Stimulated activated CD8-positive, alpha-beta memory T cell treated with anti-CD3 and anti-CD28 coated beads, Interleukin-12 subunit alpha, Interleukin-12 subunit beta, amount 100 ng/mL, for 1 hour (primary cell): ENCODE data around the gene SMIM22.

Experiments
- DNase-seq: peaks from one replicate; pipeline ENCODE4 v3.0.0-alpha.2; 2020; ENCODE audit warnings: low read depth

Gene SMIM22

DNA sequence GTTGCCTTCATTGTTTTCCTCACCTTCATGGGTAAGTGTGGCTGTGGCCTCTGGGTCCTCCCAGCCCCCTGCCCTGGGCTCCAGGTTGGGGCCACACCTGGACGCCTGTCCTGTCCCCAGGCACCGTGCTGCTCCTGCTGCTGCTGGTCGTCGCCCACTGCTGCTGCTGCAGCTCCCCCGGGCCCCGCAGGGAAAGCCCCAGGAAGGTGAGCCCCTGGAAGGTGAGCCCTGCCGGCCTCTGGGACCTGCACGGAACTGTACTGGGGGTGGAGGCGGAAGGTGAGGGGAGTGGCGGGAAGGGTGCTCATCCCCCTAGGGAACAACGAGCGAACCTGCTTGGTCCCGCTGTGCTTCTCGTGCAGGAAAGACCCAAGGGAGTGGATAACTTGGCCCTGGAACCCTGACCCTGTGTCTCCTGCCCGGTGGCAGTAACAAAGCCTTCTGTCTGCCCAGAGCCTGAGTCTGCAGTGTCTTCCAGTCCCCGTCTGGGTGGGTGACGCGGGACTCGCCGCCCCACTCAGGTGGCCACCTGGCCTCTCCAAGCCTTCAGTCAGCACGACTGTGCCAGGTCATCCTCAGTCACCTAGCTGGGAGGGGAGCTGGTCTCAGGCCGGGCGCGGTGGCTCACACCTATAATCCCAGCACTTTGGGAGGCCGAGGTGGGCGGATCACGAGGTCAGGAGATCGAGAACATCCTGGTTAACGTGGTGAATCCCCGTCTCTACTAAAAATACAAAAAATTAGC lies 831 bp downstream of the SMIM22 start:
- no peak for DNase-seq

DNA sequence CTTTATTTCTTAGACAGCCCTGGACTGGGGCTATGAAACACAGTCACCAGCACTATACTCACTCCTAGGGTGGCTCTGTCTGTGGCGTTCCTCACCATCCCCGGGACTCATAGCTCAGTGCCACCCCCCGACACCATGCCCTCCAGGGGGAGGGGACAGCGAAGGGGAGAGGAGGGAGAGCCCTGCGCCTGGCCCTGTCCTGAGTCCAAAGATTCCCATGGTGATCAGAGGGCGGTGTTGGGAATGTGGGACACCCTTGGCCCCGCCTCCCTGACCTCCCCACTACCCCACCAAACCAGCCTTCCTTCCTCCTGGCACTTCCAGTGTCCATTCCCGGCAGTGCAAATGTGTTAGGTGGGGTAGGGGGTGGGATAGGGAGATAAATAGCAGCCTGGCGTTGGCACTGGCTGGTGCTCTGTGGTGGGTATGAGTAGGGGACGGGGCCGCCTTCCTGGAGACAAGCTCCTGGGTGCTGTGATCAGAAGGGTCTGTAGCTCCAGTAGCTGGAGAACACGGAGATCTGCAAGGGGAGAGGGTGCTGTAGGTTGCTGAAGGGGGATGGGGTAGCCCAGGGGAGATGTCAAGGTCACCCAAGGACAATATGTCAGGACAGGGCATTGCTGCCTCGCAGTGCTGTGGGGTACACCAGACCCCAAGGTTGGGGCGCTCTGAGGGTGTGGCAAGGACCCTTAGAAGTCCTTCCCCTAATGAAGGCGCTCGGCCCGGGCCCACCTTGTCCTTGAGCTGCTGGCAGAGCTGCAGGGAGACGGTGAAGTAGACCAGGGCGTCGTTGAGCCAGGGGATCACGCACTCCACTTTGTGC lies 2.0 kb downstream of the SMIM22 start:
- DNase-seq: no peak

DNA sequence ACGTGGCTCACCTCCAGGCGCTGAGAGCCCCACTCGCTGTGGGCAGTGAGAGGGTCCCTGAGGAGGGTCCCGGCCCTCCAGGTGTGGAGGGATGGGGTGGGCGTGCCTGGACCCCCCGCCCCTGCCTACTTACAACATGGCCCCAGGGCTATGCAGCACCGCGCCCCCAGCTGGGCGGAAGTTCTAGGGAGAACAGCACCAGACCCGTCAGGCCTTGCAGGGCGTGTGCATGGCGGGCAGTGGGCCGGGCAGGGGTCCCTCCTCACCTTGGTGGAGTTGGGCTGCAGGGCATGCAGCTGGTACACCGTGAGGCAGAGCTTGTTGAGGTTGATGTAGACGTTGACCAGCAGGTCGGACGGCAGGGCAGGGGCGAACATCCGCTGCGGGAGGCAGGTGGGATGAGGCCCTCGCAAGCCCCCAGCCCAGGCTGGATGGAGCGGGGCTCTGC lies 2.7 kb downstream of the SMIM22 start:
- DNase-seq: no peak

DNA sequence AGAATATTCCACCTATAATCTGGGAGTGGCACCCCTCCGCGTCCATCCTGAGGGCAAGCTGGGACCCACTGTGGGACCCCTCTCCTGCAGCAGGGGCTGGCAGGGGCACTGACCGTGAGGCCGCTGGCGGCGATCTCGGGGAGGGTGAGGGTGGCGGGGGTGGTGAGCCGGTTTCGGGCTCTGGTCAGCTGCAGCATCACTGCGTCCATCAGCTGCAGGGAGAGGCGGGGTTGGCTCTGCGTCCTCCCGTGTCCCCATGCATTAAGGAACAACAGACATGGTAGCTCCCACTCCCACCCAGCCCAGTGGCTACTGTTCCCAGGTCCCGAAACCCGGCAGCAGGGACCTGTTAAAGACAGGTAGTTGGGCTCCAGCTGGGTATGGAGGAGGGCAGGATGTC lies 3.3 kb downstream of the SMIM22 start:
- DNase-seq: no peak

DNA sequence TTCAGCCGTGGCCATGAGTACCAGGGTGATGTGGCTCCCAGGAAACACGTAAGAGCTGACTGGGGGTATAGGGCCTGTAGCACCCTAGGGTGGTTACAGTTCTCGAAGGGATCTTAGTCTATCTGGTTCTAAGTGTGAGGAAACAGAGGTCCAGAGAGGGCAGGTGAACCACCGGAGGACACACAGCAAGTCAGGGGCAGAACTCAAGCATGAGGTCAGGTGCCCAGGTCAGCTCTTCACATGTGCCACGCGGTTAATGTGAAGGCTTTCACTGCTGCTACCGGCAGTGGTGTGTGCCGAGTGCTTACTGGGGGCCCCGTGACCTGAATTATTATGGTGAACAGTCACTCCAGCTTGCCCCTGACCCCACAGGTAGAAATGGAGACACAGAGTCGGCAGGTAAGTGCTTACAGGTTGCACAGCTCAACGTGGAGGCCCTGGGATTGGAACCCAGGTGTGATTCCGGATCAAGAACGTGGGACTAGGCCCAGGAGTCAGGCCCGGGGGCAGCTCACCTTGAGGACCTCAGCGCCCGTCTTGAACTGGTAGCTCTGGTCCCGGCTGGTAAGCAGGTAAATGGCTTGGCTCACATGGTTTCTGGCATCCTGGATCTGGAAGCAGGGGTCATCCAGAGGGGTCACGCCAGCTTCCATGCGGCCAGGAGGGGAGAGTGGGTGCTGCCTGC lies 4.1 kb downstream of the SMIM22 start:
- no peak for DNase-seq

DNA sequence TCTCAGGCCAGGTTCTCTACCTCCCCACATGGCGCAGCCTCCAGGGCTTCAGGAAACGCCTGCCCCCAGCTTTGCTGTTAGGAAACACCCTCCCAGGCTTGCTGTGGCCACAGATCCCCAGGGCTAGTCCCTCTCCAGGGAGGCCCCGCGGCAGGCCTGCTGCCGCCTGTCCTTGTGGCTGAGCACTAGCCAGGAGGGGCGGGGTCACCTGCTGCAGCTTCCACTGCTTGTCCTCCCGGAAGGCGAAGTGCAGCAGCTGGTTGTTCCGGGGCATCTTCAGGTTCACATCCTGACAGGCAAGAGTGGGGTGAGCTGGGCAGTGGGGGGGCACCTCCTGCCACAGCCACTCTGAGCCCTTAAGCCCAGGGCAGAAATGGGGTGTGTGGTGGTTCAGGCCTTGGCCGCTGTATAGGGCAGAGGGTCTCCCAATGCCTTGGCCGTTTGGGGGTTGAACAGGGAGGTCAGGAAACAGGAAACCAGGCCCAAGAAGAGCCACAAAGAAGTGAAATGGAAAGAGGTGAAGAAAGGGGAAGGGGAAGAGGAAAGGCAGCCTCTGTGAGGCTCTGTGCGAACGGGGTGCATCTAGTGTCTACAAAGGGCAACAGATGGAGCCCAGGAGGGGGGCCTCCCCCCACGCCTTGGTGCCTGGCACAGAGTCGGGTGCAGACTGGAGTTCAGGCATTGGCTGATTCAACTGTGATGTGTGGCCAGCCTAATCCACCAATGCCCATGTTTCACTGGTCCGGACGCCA lies 5.3 kb downstream of the SMIM22 start:
- DNase-seq: no peak

DNA sequence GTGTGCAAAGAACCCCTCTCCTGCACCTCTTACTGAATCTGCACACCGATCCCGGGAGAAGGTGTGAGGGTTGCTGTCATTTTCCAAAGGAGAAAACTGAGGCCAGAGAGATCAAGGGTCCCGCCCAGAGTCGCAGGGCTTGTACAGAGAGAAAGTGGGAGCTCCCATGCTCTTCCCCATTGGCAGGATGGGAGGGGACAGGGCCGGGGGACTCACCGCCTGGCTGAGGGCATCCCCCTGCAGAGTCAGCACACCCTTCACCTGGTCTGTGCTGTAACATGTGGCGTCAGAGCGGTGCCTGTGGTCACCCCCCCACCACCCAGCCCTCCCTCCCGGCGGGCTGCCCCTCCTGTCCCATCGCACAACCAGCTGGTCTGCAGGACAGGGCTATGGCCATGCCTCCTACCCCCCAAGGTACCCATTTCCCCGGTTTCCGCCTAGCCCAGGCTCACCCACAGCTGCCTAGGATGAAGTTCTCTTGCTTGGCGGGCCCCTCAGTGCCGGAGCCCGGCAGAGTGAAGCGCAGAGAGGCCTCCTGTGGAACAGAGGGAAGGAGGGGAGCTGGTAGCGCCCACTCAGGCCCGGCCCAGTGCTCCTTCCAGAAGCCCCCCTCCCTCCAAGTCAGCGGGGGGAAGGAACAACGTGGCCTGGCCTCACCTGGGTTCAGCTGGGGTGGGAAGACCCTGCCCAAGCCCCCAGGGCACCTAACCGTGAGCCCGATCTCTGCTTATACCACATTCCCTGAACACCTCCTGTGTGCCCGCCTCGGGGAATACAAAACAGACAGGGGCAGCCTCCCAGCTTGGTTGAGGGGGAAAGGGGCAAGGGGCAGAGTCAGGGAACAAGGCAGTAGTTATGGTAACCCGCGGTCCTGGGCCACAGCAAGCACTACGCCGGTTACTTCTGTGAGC lies 6.1 kb downstream of the SMIM22 start:
- DNase-seq: no peak

DNA sequence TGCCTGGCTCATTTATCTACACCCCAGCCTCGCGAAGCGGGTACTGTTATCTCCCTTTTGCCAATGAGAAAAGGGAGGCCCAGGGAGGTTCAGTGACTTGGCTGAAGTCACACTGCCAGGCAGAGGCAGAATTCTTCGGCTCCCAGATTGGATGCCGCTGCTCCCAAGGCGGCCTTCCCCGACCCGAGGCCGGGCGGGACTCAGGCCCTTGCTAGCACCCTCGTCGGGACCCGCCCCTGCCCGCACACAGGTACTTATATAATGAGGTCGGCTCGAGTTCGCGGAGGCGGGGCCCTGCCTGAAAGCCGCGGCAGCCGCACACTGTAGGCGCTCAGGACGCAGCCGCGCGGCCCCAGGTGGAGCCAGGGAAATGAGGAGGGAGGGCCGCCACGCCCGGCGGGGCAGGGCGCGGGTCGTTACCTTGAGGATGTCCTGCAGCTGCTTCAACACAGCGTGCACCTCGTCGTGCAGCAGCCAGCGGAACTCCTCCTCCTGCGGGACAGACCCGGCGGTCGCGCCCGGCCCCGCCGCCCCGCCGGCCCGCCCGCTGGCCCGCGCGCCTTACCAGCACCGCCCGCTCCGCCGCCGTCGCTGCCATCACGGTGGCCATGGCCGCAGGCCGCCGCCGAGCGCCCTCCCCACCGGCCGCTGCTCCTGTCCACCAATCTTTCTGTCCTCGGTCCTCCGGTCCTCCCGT lies 6.9 kb downstream of the SMIM22 start, which contains the start of gene ROGDI:
Gene ROGDI (minus strand): TSS at position 672 of the 697 bp plus-strand sequence. CDS start 62 bp downstream, at position 610.
- DNase-seq: peak; percentile 53

DNA sequence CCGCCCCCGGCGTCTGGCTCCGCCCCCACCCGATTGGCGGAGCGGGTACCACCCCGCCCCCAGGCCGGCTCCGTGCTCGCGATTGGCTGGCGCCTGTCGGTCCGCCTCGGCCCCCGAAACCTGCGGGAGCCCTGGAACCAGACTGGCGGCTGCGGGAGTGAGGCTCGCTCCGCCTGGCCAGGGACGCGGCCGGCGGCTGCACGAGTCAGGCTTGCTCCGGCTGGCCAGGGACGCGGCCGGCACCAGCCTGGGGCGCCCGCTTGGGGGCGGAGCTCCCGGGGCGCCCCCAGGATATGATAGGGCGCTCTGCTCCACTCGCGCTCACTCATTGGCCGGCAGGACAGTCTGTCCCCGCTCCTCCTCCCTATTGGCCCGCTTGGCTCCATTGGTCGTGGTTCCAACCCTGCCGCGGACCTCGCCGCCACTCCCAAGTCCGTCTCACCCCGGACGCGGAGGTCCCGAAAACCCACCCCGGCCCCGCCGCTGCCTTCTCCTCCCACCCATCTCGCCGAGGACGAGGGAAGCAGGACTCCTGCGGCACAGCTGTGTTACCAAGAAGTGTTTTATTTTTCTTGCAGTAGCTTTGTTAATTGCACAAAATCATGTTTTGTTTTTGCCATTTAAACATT lies 7.6 kb downstream of the SMIM22 start:
- peak; percentile 77 for DNase-seq

DNA sequence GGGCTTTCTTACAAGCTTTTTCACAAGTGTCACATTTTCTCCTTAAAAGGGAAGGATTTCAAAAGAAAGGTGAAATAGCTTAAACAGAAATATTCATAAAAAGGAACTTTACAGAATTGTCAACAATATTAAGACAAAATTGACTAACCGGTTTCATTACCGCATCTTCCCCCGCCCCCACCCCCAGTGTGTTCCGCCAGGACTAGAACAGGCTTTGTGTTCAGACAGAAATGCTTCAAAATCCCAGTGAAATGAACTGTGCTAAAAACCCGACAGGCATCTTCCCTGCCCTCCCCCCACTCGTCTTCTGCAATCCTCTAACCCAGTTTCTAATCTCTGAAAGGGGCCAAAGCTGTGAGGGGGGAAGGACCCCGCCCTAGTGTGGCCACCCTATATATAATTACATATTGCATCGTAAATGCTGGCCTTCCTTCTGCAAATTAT lies 8.3 kb downstream of the SMIM22 start:
- DNase-seq: no peak

DNA sequence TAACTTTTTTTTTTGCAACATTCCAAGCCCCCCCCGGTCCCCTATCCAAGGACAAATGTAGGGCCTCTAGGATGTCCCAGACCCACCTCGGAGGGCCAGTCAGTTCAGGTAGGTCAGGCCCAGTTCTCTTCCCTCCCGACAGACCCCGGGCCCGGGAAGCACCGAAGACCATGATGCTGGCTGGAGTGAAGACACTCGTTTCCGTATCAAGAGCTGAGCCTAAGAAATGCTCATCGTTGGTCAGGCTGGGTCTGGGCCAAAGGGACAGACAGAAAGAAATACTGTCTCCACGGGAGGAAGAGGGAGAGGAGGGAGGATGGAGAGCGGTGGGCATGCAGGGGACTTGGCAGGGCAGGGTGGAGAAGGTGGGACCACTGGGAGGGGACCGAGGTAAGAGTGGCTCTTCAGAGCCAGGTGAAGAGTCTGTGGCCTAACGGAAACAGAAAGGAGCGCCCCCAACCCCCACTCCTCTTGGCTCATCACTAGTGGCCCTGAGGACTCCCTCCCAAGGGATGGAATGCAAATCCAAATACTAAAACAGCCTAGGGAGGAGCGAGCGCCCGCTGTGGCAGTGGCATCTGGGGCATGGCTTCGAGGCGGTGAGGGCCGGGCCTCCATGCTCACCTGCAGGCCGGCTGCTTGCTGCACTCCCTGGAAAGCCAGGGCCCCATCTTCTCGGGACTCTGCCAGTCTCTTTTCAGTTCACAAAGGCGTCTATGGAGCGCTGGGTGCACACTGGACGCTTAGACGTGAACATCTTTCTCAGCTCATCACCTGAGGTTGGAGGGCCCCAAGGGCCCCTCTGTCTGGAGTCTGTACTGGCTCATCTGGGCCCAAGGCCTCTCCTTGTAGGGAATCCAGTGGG lies 9.0 kb downstream of the SMIM22 start:
- no peak for DNase-seq

DNA sequence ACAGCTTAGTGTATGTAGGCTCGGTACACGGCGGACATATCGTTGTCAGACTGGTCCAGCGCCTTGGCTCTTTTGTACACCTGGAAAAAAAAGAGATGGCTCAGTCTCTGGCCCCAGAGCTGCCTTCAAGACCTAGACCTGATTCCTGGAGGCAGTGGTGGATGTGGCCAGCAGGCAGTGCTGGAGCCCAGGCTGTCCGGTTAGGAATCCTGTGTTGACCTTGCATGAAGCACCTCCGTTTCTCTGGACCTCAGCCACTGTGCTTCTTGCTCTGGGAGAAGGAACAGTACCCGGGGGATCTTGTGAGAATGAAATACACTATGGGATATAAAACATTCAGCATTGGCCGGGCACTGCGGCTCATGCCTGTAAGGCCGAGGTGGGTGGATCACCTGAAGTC lies 10.1 kb downstream of the SMIM22 start:
- no peak for DNase-seq

DNA sequence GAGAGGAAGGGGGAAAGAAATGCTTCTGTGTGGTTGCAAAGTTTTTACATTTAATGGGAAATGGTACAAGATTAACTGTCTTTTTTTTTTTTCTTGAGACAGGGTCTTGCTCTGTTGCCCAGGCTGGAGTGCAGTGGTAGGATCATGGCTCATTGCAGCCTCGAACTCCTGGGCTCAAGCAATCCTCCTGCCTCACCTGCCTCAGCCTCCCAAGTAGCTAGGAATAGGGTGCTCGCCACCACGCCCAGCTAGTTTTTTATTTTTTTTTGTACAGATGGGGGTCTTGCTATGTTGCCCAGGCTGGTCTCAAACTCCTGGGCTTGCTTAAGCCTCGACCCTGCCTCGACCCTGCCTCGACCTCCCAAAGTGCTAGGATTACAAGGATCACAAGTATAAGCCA lies 11.1 kb downstream of the SMIM22 start:
- DNase-seq: no peak

DNA sequence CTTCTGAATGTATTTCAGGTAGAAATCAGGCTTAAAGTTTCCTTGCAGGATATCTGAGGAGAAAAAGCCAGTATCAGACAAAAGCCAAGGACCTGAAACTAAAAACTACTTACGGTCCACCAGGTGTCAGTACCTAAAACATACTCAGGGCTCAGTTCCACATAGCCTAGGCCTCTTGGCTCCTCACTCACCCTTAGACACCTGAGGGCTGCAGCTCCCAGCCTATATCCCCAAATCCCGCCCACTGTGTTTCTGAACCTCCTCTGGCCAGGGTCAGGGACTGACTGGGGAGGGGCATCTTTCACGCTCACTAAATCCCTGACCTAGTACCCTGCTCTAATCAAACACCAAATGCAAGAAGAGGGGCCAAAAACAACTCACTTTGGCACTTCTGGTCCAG lies 16.1 kb downstream of the SMIM22 start:
- DNase-seq: no peak

DNA sequence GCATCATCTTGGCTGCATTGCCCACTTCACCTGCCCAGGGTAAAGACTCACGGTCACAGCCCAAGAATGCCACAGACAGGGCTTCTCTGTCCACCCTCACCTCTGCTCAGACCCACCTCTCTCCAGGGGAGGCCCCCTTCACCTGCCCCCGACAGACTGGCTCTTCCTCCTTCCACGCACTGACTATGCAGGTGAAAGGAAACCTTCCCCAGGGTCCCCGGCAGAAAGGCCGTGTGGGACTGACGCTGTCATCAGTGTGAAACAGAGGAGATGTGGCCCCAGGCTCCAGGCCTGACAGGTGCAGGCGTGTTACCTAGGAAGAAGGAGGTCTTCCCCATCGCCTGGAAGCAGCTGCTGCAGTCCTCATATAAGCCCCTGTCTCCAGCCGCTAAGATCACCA lies 16.6 kb downstream of the SMIM22 start:
- DNase-seq: no peak

DNA sequence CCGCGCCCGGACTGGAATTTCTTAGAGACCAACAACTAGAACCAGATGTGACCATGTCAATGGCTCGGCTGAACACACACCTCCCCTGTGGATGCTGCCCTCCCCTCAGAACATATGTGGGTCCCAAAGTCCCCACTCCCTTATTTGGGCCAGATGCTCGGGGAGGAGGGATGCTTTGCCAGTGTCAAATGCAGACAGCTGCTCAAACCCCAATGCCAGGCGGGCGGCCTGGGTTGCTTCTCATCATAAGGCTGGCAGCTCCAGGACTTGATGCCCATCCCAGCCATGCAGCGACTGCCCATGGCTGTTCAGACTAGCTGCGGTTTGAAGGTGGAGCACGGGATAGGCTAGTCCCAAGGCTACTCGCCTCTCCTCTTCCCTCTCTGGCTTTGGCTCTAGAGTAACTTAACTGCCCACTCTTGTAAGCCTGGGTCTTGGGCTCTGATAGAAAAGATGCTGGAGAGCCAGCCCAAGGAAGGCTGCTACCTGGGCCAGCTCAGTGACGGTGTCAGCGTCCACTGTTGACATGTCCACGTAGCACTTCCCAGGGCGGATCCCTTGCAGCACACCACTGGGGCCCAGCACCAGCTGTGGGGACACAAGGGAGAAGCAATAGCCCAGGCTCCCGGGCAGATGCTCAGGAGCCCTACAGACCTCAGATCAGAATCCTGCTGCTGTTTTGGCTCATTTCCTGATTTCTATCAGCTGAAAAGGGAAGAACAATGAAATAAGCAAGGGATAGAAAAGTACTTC lies 18.3 kb downstream of the SMIM22 start:
- no peak for DNase-seq

DNA sequence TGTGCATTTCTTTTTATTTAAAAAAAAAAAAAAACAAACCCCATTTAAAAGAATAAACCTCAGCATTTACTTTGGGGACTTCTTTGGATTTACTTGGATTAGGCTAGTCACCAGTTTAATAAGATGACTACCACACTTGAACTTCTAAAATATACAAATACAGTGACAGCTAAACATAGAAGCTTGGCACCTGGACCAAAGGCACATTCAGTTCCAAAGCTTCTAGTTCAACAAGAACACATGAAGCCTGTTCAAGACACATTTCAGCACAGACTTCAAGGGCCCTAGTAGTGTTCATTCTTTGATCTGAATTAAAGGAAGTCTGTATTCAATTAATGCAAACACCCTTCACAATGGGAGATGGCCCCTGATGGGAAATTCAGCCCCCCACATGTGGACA lies 18.9 kb downstream of the SMIM22 start:
- no peak for DNase-seq
